ENCODE results near the gene KCNIP2.

Gene KCNIP2

GRCh38 chr10:101778151-101778780 lies 65.3 kb downstream of the KCNIP2 start:
- TF ChIP-seq GATA3 (IDR thresholded peaks at IDR 0.05; ENCODE audit: low read depth, low read length) (no peak), GATA2 (IDR thresholded peaks at IDR 0.05; ENCODE audit: low read depth, low read length) (no peak)

GRCh38 chr10:101777619-101778145 lies 65.9 kb downstream of the KCNIP2 start:
- TF ChIP-seq GATA2 (IDR thresholded peaks at IDR 0.05; ENCODE audit: low read depth, low read length) = no peak
- no peak for TF ChIP-seq GATA3 (IDR thresholded peaks at IDR 0.05; ENCODE audit: low read depth, low read length)

GRCh38 chr10:101776161-101776817 lies 67.3 kb downstream of the KCNIP2 start:
- TF ChIP-seq GATA3 (IDR thresholded peaks at IDR 0.05; ENCODE audit: low read depth, low read length) (no peak), GATA2 (IDR thresholded peaks at IDR 0.05; ENCODE audit: low read depth, low read length) (no peak)

Measured in SH-SY5Y (cell line).